OCI-LY7 (cell line): ENCODE results near the gene STING1. TPM values are rescaled to one million over a fixed set of nuclear protein-coding genes. Genes with fewer than 3 reads are reported as not detected.
A peak's percentile ranks its signal among the peaks of the same experiment; 100 is the strongest.
"Not testable (repeated sequence)": the region's sequence is repeated elsewhere in the genome, so short reads cannot be mapped to it uniquely, and the experiment has no call there.

ENCODE experiments used
- BruUV-seq: library from RNA; stranded (reverse); fragments of 400-500 nt; replicated peaks from 2 replicates; lab custom pipeline; 2021; lab: Mats Ljungman, UMichigan
- CTCF ChIA-PET: fragments of 300-600 bp; sonication (Branson Sonifier 250); formaldehyde crosslinking; loops from one replicate; lab custom pipeline; 2022; ENCODE audit warnings: antibody characterized with exemption; ENCODE audit not compliant: unreplicated experiment; lab: Charles Lee
- POLR2A ChIA-PET: fragments of 300-600 bp; sonication (Branson Sonifier 250); formaldehyde crosslinking; loops from one replicate; lab custom pipeline; 2022; ENCODE audit warnings: antibody characterized with exemption; lab: Charles Lee
- DNase-seq: peaks from one replicate; pipeline ENCODE4 v3.0.0-alpha.2; 2015; ENCODE audit warnings: low spot score
- H2AFZ ChIP-seq: fragments of 200-600 bp; sonication (generic), shearing (Covaris generic); 2 replicates; pipeline ENCODE4 v1.6.1; 2014; ENCODE audit warnings: mild to moderate bottlenecking, antibody characterized with exemption, low read length, moderate library complexity
- H3K27ac ChIP-seq: fragments of 200-600 bp; sonication (generic); 2 replicates; pipeline ENCODE4 v1.5.1; 2014; ENCODE audit warnings: mixed run types, low read depth, mild to moderate bottlenecking, moderate library complexity, low read length, inconsistent platforms; ENCODE audit not compliant: poor library complexity, severe bottlenecking
- H3K36me3 ChIP-seq: fragments of 200-600 bp; sonication (generic); 2 replicates; pipeline ENCODE4 v1.6.1; 2014; ENCODE audit warnings: mild to moderate bottlenecking, antibody characterized with exemption, low read length, moderate library complexity, mixed read lengths; ENCODE audit not compliant: insufficient read depth
- H3K4me1 ChIP-seq: fragments of 200-600 bp; sonication (generic); 2 replicates; pipeline ENCODE4 v1.5.1; 2014; ENCODE audit warnings: mild to moderate bottlenecking, low read length; ENCODE audit not compliant: insufficient read depth, poor library complexity, severe bottlenecking
- H3K4me2 ChIP-seq: fragments of 200-600 bp; sonication (generic); 2 replicates; pipeline ENCODE4 v1.6.1; 2014; ENCODE audit warnings: mild to moderate bottlenecking, low read length
- H3K4me3 ChIP-seq: fragments of 200-600 bp; sonication (generic); 2 replicates; pipeline ENCODE4 v1.5.1; 2014; ENCODE audit warnings: mild to moderate bottlenecking, low read depth, low read length; ENCODE audit not compliant: poor library complexity, severe bottlenecking
- H3K79me2 ChIP-seq: fragments of 200-600 bp; sonication (generic); 2 replicates; pipeline ENCODE4 v1.6.1; 2016; ENCODE audit warnings: low read depth, mild to moderate bottlenecking, low read length, moderate library complexity, mixed read lengths; ENCODE audit not compliant: insufficient read depth
- H3K9me2 ChIP-seq: fragments of 200-600 bp; sonication (generic); 2 replicates; pipeline ENCODE4 v1.6.1; 2016; ENCODE audit warnings: mild to moderate bottlenecking, low read length, mixed read lengths; ENCODE audit not compliant: insufficient read depth
- H3K9me3 ChIP-seq: fragments of 200-600 bp; sonication (generic); 2 replicates; pipeline ENCODE4 v1.6.1; 2014; ENCODE audit warnings: mild to moderate bottlenecking, mixed run types, low read length, mixed read lengths
- H4K20me1 ChIP-seq: fragments of 200-600 bp; sonication (generic); 2 replicates; pipeline ENCODE4 v1.6.1; 2014; ENCODE audit warnings: mild to moderate bottlenecking, antibody characterized with exemption, low read length, moderate library complexity, mixed read lengths; ENCODE audit not compliant: insufficient read depth
- intact Hi-C: fragments of 100-400 bp; cut with micrococcal nuclease; formaldehyde crosslinking; loops from one replicate; pipeline ENCODE4 v1.10.0; 2022; ENCODE audit not compliant: unreplicated experiment
- total RNA-seq, 2 experiments: library from RNA; depleted of rRNA in 1 of 2; stranded (reverse); fragments of >200 nt in 1 of 2; shearing (Covaris generic) in 1 of 2; gene quantifications; 2 replicates each; pipeline ENCODE4 v1.2.3, GENCODE V29; 2014 to 2022

Gene STING1
- total RNA-seq, 2 experiments from 2014 or later, result 0.44 TPM; not detected in 1

DNA sequence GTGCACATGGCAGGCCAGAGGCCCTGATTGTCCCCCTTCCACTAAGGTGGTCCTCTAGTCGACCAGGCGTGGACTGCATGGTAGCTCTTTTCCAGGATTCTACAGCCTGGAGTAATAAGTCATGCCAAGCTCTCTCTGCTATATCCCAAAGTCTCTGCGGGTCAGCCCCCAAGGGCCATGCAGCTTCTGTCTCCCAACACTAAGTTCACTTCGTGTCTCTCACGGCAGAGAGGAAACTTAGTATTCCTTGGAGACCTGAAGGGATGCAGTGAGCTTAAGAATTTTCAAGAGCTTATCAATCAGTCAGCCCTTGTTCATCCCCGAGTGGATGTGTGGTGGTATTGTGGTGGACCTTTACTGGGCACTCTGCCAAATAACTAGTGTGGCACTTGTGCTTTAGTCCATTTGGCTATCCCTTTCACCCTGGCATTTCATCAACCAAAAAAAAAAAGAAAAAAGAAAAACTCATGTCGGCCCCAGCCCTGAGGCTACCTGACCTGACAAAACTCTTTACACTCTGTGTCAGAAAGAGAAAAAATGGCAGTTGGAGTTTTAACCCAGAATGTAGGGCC lies 45.4 kb upstream of the STING1 start:
- H3K79me2 ChIP-seq, H2AFZ ChIP-seq, DNase-seq, H4K20me1 ChIP-seq, POLR2A ChIA-PET, CTCF ChIA-PET, H3K36me3 ChIP-seq, H3K9me2 ChIP-seq, H3K27ac ChIP-seq, H3K4me3 ChIP-seq, H3K4me2 ChIP-seq, BruUV-seq, H3K9me3 ChIP-seq, intact Hi-C loops: not testable (repeated sequence)
- H3K4me1 ChIP-seq, result peaks cover 14% of the 10 kb centered on the region

DNA sequence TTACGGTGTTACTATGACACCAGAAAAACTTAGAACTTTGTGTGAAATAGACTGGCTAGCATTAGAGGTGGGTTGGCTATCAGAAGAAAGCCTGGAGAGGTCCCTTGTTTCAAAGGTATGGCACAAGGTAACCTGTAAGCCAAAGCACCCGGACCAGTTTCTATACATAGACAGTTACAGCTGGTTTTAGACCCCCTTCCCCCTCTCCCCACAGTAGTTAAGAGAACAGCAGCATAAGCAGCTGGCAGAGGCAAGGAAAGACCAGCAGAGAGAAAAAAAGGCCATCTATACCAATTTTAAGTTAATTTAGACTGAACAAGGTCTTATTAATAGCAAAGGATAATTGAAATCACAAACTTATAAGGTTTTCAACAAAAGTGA lies 44.5 kb upstream of the STING1 start:
- H3K9me3 ChIP-seq, BruUV-seq, H3K9me2 ChIP-seq, H3K4me3 ChIP-seq, H3K36me3 ChIP-seq, intact Hi-C loops, CTCF ChIA-PET, H4K20me1 ChIP-seq, DNase-seq, H3K79me2 ChIP-seq, POLR2A ChIA-PET, H3K4me2 ChIP-seq, H2AFZ ChIP-seq, H3K27ac ChIP-seq: not testable (repeated sequence)
- peaks cover 14% of the 10 kb centered on the region for H3K4me1 ChIP-seq

DNA sequence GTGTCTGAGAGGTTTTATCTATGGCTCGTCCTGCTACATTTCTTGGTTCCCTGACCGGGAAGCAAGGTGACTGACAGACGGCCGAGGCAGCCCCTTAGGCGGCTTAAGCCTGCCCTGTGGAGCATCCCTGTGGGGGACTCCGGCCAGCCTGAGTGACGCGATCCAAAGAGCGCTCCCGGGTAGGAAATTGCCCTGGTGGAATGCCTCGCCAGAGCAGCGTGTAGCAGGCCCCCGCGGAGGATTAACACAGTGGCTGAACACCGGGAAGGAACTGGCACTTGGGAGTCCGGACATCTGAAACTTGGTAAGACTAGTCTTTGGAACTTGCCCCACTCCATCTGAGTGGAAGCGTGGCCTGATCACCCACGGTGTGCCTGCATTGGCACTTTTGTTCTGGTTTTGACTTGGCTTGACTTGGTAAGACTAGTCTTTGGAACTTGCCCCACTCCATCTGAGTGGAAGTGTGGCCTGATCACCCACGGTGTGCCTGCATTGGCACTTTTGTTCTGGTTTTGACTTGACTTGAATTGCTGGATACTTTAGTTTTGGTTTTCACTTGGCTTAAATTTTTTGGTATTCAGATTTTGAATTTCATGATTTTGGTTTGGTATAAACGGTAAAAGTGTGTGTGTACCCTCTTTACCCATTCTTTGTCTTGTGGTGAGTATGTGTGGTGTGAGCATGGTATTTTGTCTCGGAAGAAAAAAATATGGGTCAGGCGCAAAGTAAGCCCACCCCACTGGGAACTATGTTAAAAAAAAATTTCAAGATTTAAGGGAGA lies 43.9 kb upstream of the STING1 start:
- DNase-seq, BruUV-seq, intact Hi-C loops: not testable (repeated sequence)

DNA sequence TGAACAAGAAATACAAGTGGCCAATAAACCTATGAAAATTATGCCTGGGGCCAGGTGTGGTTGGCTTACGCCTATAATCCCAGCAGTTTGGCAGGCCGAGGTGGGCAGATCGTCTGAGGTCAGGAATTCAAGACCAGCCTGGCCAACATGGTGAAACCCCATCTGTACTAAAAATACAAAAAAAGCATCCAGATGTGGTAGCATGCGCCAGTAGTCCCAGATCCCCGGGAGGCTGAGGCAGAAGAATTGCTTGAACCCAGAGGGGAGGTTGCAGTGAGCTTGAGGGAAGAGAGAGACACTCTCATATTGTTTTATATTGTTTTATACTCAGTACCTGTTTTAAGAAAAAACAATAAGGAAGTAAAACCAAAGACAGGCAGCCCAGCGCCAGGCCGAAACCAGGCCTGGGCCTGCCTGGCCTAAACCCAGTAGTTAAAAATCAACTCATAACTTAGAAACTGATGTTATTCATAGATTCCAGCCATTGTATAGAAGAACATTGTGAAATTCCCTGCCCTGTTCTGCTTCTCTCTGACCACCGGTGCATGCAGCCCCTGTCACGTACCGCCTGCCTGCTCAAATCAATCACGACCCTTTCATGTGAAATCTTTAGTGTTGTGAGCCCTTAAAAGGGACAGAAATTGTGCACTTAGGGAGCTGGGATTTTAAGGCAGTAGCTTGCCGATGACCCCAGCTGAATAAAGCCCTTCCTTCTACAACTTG lies 43.2 kb upstream of the STING1 start:
- DNase-seq, BruUV-seq, intact Hi-C loops, H3K9me3 ChIP-seq, H4K20me1 ChIP-seq, H3K4me3 ChIP-seq, CTCF ChIA-PET, H3K36me3 ChIP-seq, H3K27ac ChIP-seq, H3K79me2 ChIP-seq, H3K9me2 ChIP-seq, H3K4me2 ChIP-seq: not testable (repeated sequence)
- H2AFZ ChIP-seq, result peak overlapping the region; percentile 70; the same call in 1 of the 2 replicates
- POLR2A ChIA-PET, result interaction anchor here (1.0 kb wide), 1 partner anchor 32 kb away, joined by 3 read pairs; no protein-coding TSS in a partner anchor
- peaks cover 14% of the 10 kb centered on the region for H3K4me1 ChIP-seq

More for the DNA sequence above, 43.9 kb upstream of the STING1 start:
- H3K9me2 ChIP-seq, H3K27ac ChIP-seq, H3K79me2 ChIP-seq, CTCF ChIA-PET, H3K4me3 ChIP-seq, H3K36me3 ChIP-seq, H3K4me2 ChIP-seq, POLR2A ChIA-PET, H4K20me1 ChIP-seq, H3K9me3 ChIP-seq: not testable (repeated sequence)
- Histone ChIP-seq H2AFZ (peak overlapping the region; percentile 70; the same call in 1 of the 2 replicates), H3K4me1 (peaks cover 14% of the 10 kb centered on the region)
